ENCODE data around the gene TRPV3.

- TF ChIP-seq FOXA2 (IDR thresholded peaks at IDR 0.05) (no peak), CTCF (IDR thresholded peaks at IDR 0.05; ENCODE audit: low read depth, low read length, missing input control) (no peak), JUND (IDR thresholded peaks at IDR 0.05) (no peak), TAF1 (conservative IDR thresholded peaks at IDR 0.05) (no peak), EGR1 (IDR thresholded peaks at IDR 0.05; ENCODE audit: low read depth in 2 of 2) (no peak), YY1 (IDR thresholded peaks at IDR 0.05) (no peak), MAX (IDR thresholded peaks at IDR 0.05) (no peak)
Observed at GRCh38 chr17:3497101-3497500, 60.5 kb downstream of the TRPV3 start.
